DOHH2 (cell line): ENCODE results near the gene RNMT.

Experiments
- H3F3A ChIP-seq: fragments of 200-600 bp; sonication (generic), shearing (Covaris generic); 2 replicates; pipeline ENCODE4 v1.6.0; 2016; ENCODE audit warnings: antibody characterized with exemption, mild to moderate bottlenecking; ENCODE audit not compliant: control insufficient read depth, insufficient read depth
- H3K27ac ChIP-seq: fragments of 200-600 bp; sonication (generic); 2 replicates; pipeline ENCODE4 v1.5.1; 2014; ENCODE audit warnings: low read depth, mild to moderate bottlenecking, low read length, moderate library complexity
- H3K27me3 ChIP-seq: fragments of 200-600 bp; sonication (generic); 2 replicates; pipeline ENCODE4 v1.6.1; 2014; ENCODE audit warnings: mild to moderate bottlenecking, low read length, mixed read lengths; ENCODE audit not compliant: control insufficient read depth
- H3K36me3 ChIP-seq: fragments of 200-600 bp; sonication (generic); 2 replicates; pipeline ENCODE4 v1.6.1; 2014; ENCODE audit warnings: mild to moderate bottlenecking, low read length, moderate library complexity, mixed read lengths; ENCODE audit not compliant: control insufficient read depth
- H3K4me1 ChIP-seq: fragments of 200-600 bp; sonication (generic); 2 replicates; pipeline ENCODE4 v1.6.1; 2014; ENCODE audit warnings: mild to moderate bottlenecking, low read length, mixed read lengths; ENCODE audit not compliant: control insufficient read depth
- H3K4me2 ChIP-seq: fragments of 200-600 bp; sonication (generic); 2 replicates; pipeline ENCODE4 v1.6.0; 2014; ENCODE audit warnings: mild to moderate bottlenecking, low read length, moderate library complexity
- H3K4me3 ChIP-seq: fragments of 200-600 bp; sonication (generic); 2 replicates; pipeline ENCODE4 v1.5.1; 2014; ENCODE audit warnings: mild to moderate bottlenecking, low read length, mixed read lengths
- H3K79me2 ChIP-seq: fragments of 200-600 bp; sonication (generic); 2 replicates; pipeline ENCODE4 v1.6.1; 2014; ENCODE audit warnings: mild to moderate bottlenecking, low read length, mixed read lengths; ENCODE audit not compliant: control insufficient read depth
- H3K9me2 ChIP-seq: fragments of 200-600 bp; sonication (generic); replicated peaks from 2 replicates; pipeline ENCODE4 v1.6.1; 2014; ENCODE audit warnings: mild to moderate bottlenecking, low read length, mixed read lengths; ENCODE audit not compliant: control insufficient read depth
- H3K9me3 ChIP-seq: fragments of 200-600 bp; sonication (generic); 2 replicates; pipeline ENCODE4 v1.6.1; 2014; ENCODE audit warnings: antibody characterized with exemption, low read length, mixed read lengths; ENCODE audit not compliant: control insufficient read depth, insufficient read depth
- H4K20me1 ChIP-seq: fragments of 200-600 bp; sonication (generic); 2 replicates; pipeline ENCODE4 v1.6.0; 2014; ENCODE audit warnings: low read depth, mild to moderate bottlenecking, antibody characterized with exemption, low read length, moderate library complexity; ENCODE audit not compliant: control insufficient read depth, insufficient read depth
- EZH2phosphoT487 ChIP-seq: fragments of 200-600 bp; sonication (generic); IDR thresholded peaks from 2 replicates; pipeline ENCODE4 v1.6.1; 2017; ENCODE audit warnings: borderline replicate concordance, mild to moderate bottlenecking, antibody characterized with exemption, low read length, moderate library complexity, mixed read lengths
- TF ChIP-seq, protein P1 (sequence below): fragments of 200-600 bp; sonication (generic); IDR thresholded peaks from one replicate; pipeline ENCODE4 v1.5.1; 2014; ENCODE audit warnings: antibody characterized with exemption, mild to moderate bottlenecking, low read depth, low read length; ENCODE audit not compliant: poor library complexity, severe bottlenecking

Gene RNMT

GRCh38 chr18:13793819-13794218, 67.3 kb downstream of the RNMT start:
- Histone ChIP-seq H3K4me3 (no peak overlapping the region), H3K27ac (no peak overlapping the region), H3F3A (no peaks in the 10 kb centered on the region), H3K9me2 (no peaks in the 10 kb centered on the region), H3K27me3 (no peaks in the 10 kb centered on the region), H4K20me1 (no peaks in the 10 kb centered on the region), H3K79me2 (no peaks in the 10 kb centered on the region), H3K36me3 (no peaks in the 10 kb centered on the region), H3K4me1 (no peaks in the 10 kb centered on the region), H3K9me3 (no peaks in the 10 kb centered on the region), H3K4me2 (no peak overlapping the region)
- TF ChIP-seq, protein P1, sequence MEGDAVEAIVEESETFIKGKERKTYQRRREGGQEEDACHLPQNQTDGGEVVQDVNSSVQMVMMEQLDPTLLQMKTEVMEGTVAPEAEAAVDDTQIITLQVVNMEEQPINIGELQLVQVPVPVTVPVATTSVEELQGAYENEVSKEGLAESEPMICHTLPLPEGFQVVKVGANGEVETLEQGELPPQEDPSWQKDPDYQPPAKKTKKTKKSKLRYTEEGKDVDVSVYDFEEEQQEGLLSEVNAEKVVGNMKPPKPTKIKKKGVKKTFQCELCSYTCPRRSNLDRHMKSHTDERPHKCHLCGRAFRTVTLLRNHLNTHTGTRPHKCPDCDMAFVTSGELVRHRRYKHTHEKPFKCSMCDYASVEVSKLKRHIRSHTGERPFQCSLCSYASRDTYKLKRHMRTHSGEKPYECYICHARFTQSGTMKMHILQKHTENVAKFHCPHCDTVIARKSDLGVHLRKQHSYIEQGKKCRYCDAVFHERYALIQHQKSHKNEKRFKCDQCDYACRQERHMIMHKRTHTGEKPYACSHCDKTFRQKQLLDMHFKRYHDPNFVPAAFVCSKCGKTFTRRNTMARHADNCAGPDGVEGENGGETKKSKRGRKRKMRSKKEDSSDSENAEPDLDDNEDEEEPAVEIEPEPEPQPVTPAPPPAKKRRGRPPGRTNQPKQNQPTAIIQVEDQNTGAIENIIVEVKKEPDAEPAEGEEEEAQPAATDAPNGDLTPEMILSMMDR = no peak
- TF ChIP-seq EZH2phosphoT487 = no peak

- Histone ChIP-seq H3K9me2 (no peaks in the 10 kb centered on the region), H3F3A (no peaks in the 10 kb centered on the region), H3K79me2 (no peaks in the 10 kb centered on the region), H3K9me3 (no peaks in the 10 kb centered on the region), H3K27ac (no peak overlapping the region), H3K4me1 (no peaks in the 10 kb centered on the region), H4K20me1 (no peaks in the 10 kb centered on the region), H3K27me3 (peaks cover 4% of the 10 kb centered on the region; the same call in 1 of the 2 replicates), H3K36me3 (no peaks in the 10 kb centered on the region), H3K4me3 (no peak overlapping the region), H3K4me2 (no peak overlapping the region)
- TF ChIP-seq EZH2phosphoT487 = no peak
- TF ChIP-seq, protein P1 = no peak
Observed at GRCh38 chr18:13796515-13796914, 70.0 kb downstream of the RNMT start.

DNA sequence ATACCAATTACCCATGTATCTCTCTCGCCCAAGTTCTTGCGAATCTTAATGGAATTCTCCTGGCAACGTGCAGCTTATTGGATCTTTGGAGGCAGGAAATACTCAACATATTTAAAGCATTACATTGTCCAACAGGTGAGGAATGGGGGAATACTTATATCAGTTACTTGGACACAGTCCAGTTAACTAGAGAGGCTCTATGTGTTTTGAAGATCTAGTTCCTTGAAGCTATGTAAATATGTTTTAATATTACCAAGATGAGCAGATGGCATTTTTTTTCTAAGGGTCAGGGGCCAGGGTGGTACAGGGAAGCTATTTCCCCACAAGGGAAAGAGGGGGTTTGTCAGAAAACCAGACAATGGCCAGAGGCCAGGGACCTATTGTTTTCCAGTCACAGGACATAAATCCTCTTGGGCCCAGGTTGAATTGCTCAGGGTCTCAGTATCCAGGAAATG, 70.7 kb downstream of the RNMT start:
- TF ChIP-seq EZH2phosphoT487 = no peak
- TF ChIP-seq, protein P1 = no peak
- no peaks in the 10 kb centered on the region for H3K4me1 ChIP-seq
- H3K27ac ChIP-seq = no peak overlapping the region
- no peak overlapping the region for H3K4me2 ChIP-seq
- no peaks in the 10 kb centered on the region for H3K9me2 ChIP-seq
- H3K27me3 ChIP-seq = peaks cover 4% of the 10 kb centered on the region; the same call in 1 of the 2 replicates
- no peaks in the 10 kb centered on the region for H4K20me1 ChIP-seq
- no peaks in the 10 kb centered on the region for H3K79me2 ChIP-seq
- no peak overlapping the region for H3K4me3 ChIP-seq
- H3K9me3 ChIP-seq = no peaks in the 10 kb centered on the region
- no peaks in the 10 kb centered on the region for H3K36me3 ChIP-seq
- H3F3A ChIP-seq = no peaks in the 10 kb centered on the region

GRCh38 chr18:13799396-13799795, 72.9 kb downstream of the RNMT start:
- no peaks in the 10 kb centered on the region for H3K9me3 ChIP-seq
- H4K20me1 ChIP-seq = no peaks in the 10 kb centered on the region
- no peaks in the 10 kb centered on the region for H3F3A ChIP-seq
- no peak overlapping the region for H3K27ac ChIP-seq
- H3K79me2 ChIP-seq = no peaks in the 10 kb centered on the region
- H3K36me3 ChIP-seq = no peaks in the 10 kb centered on the region
- no peak overlapping the region for H3K4me3 ChIP-seq
- no peaks in the 10 kb centered on the region for H3K9me2 ChIP-seq
- no peak for TF ChIP-seq EZH2phosphoT487
- TF ChIP-seq, protein P1 = no peak
- H3K27me3 ChIP-seq = peaks cover 7% of the 10 kb centered on the region
- H3K4me1 ChIP-seq = 0 out of 2 replicates have a peak, but pooled peaks cover under 1% of the 10 kb centered on the region
- H3K4me2 ChIP-seq = no peak overlapping the region
